GM13977 (cell line): ENCODE measurements around the gene LRRC18.

ENCODE experiments used
- DNase-seq: peaks from one replicate; pipeline ENCODE4 v3.0.0; 2012; ENCODE audit warnings: low spot score
- CTCF ChIP-seq: IDR thresholded peaks from 2 replicates; pipeline ENCODE4 v1.5.1; 2012; ENCODE audit warnings: mild to moderate bottlenecking, control low read depth; ENCODE audit not compliant: insufficient read depth; ENCODE audit errors: extremely low read depth, missing control alignments
- in situ Hi-C: fragments of 300-500 bp; cut with MboI; formaldehyde crosslinking; loops from one replicate; pipeline ENCODE4 v1.12.0; 2022; ENCODE audit warnings: low sequenced_read_pairs, low pct_unique_long_range_greater_than_20kb, mixed read lengths, inconsistent platforms; ENCODE audit not compliant: unreplicated experiment

LRRC18 gene

GRCh38 chr10:48946891-48947500, 7.4 kb upstream of the LRRC18 start:
- in situ Hi-C loops, result no loop called here
- DNase-seq, result no peak
- TF ChIP-seq CTCF, result no peak

- in situ Hi-C loops, result no loop called here
Measured at GRCh38 chr10:48946332-48946731, 6.7 kb upstream of the LRRC18 start.

GRCh38 chr10:48945441-48946130, 5.9 kb upstream of the LRRC18 start:
- DNase-seq, result no peak
- in situ Hi-C loops, result no loop called here
- no peak for TF ChIP-seq CTCF

More at GRCh38 chr10:48946332-48946731, 6.7 kb upstream of the LRRC18 start:
- no peak for TF ChIP-seq CTCF
- DNase-seq, result no peak

GRCh38 chr10:48944171-48944570, 4.5 kb upstream of the LRRC18 start:
- TF ChIP-seq CTCF, result no peak
- no peak for DNase-seq

GRCh38 chr10:48943096-48943495, 3.5 kb upstream of the LRRC18 start:
- no peak for TF ChIP-seq CTCF
- no peak for DNase-seq
- in situ Hi-C loops, result no loop called here

More at GRCh38 chr10:48944171-48944570, 4.5 kb upstream of the LRRC18 start:
- in situ Hi-C loops, result no loop called here

- TF ChIP-seq CTCF, result no peak
- no peak for DNase-seq
- in situ Hi-C loops, result no loop called here
Measured at GRCh38 chr10:48941427-48942075, 1.9 kb upstream of the LRRC18 start.
